Lower leg skin (tissue), 3 donors: ENCODE data around the gene HAUS2.

Source experiments
- POLR2A ChIP-seq, 2 donors: fragments of 450-650 bp; IDR thresholded peaks; one replicate each; pipeline ENCODE4 v1.6.1; 2016 to 2017; ENCODE audit warnings: antibody characterized with exemption in 2 of 2, mild to moderate bottlenecking in 1 of 2, moderate library complexity in 1 of 2
- TF ChIP-seq, protein P1 (sequence below), 3 donors: fragments of 450-650 bp; IDR thresholded peaks; one replicate each; pipeline ENCODE4 v1.5.1; 2016; ENCODE audit warnings: antibody characterized with exemption in 3 of 3, mild to moderate bottlenecking in 3 of 3, moderate library complexity in 2 of 3

DNA sequence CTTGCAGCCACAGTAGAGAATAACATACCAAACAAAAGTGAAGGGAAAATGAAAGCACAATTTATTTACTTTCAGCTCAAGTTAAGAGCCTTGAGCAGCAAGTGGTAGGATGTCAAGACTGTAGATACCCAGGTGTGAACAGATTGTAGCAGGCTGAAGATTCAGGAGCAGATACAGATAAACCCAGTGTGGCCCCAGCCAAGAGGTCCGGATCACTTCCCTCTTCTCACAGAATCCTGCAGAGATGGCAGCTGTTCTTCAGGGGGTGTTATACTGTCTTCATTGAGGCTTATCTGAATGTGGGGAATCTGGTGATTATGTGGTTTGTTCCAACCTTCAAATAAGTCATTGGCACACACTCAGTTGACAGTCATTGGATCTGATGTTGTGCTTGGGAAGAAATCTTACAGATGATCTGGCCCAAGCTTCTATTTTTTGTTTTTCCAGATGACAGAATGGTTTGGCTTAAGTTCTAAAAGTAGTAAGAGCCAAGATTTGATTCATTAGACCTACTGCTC lies 28.9 kb downstream of the HAUS2 start:
- no peak for TF ChIP-seq POLR2A (IDR thresholded peaks at IDR 0.05)
- TF ChIP-seq, protein P1, sequence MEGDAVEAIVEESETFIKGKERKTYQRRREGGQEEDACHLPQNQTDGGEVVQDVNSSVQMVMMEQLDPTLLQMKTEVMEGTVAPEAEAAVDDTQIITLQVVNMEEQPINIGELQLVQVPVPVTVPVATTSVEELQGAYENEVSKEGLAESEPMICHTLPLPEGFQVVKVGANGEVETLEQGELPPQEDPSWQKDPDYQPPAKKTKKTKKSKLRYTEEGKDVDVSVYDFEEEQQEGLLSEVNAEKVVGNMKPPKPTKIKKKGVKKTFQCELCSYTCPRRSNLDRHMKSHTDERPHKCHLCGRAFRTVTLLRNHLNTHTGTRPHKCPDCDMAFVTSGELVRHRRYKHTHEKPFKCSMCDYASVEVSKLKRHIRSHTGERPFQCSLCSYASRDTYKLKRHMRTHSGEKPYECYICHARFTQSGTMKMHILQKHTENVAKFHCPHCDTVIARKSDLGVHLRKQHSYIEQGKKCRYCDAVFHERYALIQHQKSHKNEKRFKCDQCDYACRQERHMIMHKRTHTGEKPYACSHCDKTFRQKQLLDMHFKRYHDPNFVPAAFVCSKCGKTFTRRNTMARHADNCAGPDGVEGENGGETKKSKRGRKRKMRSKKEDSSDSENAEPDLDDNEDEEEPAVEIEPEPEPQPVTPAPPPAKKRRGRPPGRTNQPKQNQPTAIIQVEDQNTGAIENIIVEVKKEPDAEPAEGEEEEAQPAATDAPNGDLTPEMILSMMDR (IDR thresholded peaks at IDR 0.05): no peak
